HUES48 (cell line): Measurements from ENCODE around the gene MYPN.

Experiments used
- H3K27ac ChIP-seq: one replicate; pipeline ENCODE4 v1.7.0; 2013; ENCODE audit warnings: low read depth, low read length, inconsistent platforms
- H3K27me3 ChIP-seq: 2 replicates; pipeline ENCODE4 v1.6.1; 2013; ENCODE audit warnings: mild to moderate bottlenecking, low read length; ENCODE audit not compliant: control insufficient read depth, insufficient read depth
- H3K36me3 ChIP-seq: 2 replicates; pipeline ENCODE4 v1.6.1; 2013; ENCODE audit warnings: low read length; ENCODE audit not compliant: control insufficient read depth, insufficient read depth
- H3K4me1 ChIP-seq: 2 replicates; pipeline ENCODE4 v1.6.1; 2013; ENCODE audit warnings: mild to moderate bottlenecking, low read length; ENCODE audit not compliant: control insufficient read depth, insufficient read depth
- H3K4me3 ChIP-seq: 2 replicates; pipeline ENCODE4 v1.5.1; 2013; ENCODE audit warnings: mild to moderate bottlenecking, low read depth, low read length
- H3K9ac ChIP-seq: 2 replicates; pipeline ENCODE4 v1.6.1; 2013; ENCODE audit warnings: mild to moderate bottlenecking, low read depth, low read length, moderate library complexity
- H3K9me3 ChIP-seq: 2 replicates; pipeline ENCODE4 v1.6.1; 2013; ENCODE audit warnings: low read length; ENCODE audit not compliant: control insufficient read depth, insufficient read depth

The MYPN gene

GRCh38 chr10:68230268-68230667 is 121.0 kb downstream of the MYPN start:
- Histone ChIP-seq H3K9ac (no peak overlapping the region), H3K27me3 (peaks cover 35% of the 10 kb centered on the region), H3K4me3 (peak overlapping the region; percentile 90; the same call in 1 of the 2 replicates), H3K4me1 (peaks cover 9% of the 10 kb centered on the region), H3K9me3 (no peaks in the 10 kb centered on the region), H3K36me3 (no peaks in the 10 kb centered on the region), H3K27ac (no peak overlapping the region)

- Histone ChIP-seq H3K4me1 (peaks cover 9% of the 10 kb centered on the region), H3K36me3 (no peaks in the 10 kb centered on the region), H3K9ac (peak overlapping the region; percentile 91), H3K4me3 (peak overlapping the region; percentile 90), H3K27me3 (peaks cover 35% of the 10 kb centered on the region), H3K9me3 (no peaks in the 10 kb centered on the region), H3K27ac (peak overlapping the region; percentile 14)
Observed at GRCh38 chr10:68231106-68231816, 122.0 kb downstream of the MYPN start.

DNA sequence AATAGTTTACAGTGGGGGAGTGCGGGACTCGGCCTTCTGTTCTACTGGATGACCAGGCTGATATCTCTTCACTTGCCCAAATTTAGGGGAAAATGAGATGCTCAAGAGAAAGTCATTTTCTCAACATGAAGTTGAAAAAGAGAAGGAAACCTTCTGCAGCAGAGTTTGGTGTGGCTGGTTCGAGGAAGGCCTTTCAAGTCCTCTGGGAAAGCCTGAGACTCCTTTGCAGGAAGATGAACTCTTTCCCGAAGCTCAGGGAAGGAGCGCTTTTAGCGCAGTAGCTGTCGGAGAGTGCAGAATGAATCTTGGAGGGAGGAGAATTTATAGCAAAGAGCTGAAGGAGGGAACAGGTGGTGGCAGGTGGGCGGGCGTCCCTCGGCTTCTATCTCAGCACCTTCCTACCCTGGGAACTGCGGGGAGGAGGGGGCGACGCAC is 122.5 kb downstream of the MYPN start, which contains the start of gene ATOH7:
ATOH7 (minus strand) TSS at position 297 of the 435 bp plus-strand sequence. CDS start 436 bp downstream, outside the sequence.
- no peaks in the 10 kb centered on the region for H3K9me3 ChIP-seq
- H3K4me3 ChIP-seq, result peak within 1 kb of the TSS; percentile 90
- no peaks in the 10 kb centered on the region for H3K36me3 ChIP-seq
- H3K27ac ChIP-seq, result peak within 1 kb of the TSS; percentile 14
- H3K27me3 ChIP-seq, result peaks cover 35% of the 10 kb centered on the region
- H3K4me1 ChIP-seq, result peaks cover 9% of the 10 kb centered on the region
- H3K9ac ChIP-seq, result peak within 1 kb of the TSS; percentile 91

DNA sequence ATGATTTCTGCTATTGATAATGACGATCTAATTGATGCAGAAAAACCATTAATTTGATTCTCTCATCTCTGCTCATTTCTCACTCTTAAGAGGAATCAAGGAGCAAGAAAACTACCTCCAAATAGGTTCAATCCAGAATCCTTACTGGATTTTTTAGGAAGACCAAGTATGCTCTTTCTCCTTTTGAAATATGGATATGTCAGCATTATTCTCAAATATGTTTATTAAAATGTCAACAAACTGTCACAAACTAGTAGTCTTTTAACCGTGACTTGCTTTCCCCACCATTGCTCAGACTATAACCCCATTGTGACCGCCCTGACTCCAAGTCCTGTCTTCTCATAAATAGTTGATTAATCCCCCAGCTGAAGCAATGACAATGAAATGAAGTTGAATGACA is 123.8 kb downstream of the MYPN start:
- Histone ChIP-seq H3K4me3 (no peak overlapping the region), H3K36me3 (no peaks in the 10 kb centered on the region), H3K9ac (no peak overlapping the region), H3K27ac (no peak overlapping the region), H3K9me3 (no peaks in the 10 kb centered on the region), H3K4me1 (peaks cover 9% of the 10 kb centered on the region), H3K27me3 (peaks cover 35% of the 10 kb centered on the region)

DNA sequence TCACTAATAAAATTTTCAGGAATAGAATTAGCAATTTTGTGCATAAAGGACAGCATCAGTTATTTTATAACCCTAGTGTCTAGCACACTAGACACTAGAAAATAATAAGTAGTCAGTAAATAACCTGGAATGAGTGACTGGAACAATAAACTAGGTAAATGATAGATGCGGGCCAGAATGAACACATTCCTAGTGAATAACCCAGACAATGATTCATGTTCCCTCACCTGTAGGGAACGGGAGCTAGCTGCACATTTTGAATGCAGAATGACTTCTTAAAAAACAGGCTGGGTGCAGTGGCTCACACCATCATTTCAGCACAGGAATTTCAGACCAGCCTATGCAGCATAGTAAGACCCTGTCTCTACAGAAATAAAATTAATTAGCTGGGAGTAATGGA is 125.8 kb downstream of the MYPN start:
- Histone ChIP-seq H3K9me3 (no peaks in the 10 kb centered on the region), H3K9ac (no peak overlapping the region), H3K27me3 (peaks cover 30% of the 10 kb centered on the region), H3K27ac (no peak overlapping the region), H3K36me3 (no peaks in the 10 kb centered on the region), H3K4me3 (no peak overlapping the region), H3K4me1 (peaks cover 9% of the 10 kb centered on the region)

- H3K9ac ChIP-seq, result no peak overlapping the region
Observed at GRCh38 chr10:68235581-68235980, 126.3 kb downstream of the MYPN start.

DNA sequence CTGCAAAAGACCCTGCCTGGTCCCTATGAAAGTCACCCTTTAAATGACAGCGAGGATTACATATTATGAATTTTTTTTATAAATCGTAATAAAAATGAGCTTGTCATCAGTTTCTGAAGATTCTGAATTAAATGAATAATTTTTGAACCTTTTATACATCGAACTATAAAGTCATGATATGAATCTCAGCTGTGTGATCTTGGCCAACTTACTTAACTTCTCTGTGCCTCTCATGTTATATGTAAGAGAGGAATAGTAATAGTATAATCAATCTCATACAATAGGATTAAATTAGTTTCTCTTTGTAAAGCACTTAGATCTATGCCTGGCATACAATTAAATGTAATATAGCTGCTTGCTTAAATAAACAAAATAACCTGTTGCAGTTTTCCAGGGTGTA is 127.9 kb downstream of the MYPN start:
- no peak overlapping the region for H3K9ac ChIP-seq

More at GRCh38 chr10:68235581-68235980, 126.3 kb downstream of the MYPN start:
- peaks cover 25% of the 10 kb centered on the region for H3K27me3 ChIP-seq
- peaks cover 8% of the 10 kb centered on the region for H3K4me1 ChIP-seq
- H3K36me3 ChIP-seq, result no peaks in the 10 kb centered on the region
- H3K9me3 ChIP-seq, result no peaks in the 10 kb centered on the region
- no peak overlapping the region for H3K4me3 ChIP-seq
- no peak overlapping the region for H3K27ac ChIP-seq

GRCh38 chr10:68238371-68238770 is 129.1 kb downstream of the MYPN start:
- Histone ChIP-seq H3K9me3 (no peaks in the 10 kb centered on the region), H3K36me3 (no peaks in the 10 kb centered on the region), H3K4me1 (no peaks in the 10 kb centered on the region), H3K4me3 (no peak overlapping the region), H3K9ac (no peak overlapping the region), H3K27me3 (peaks cover 3% of the 10 kb centered on the region), H3K27ac (no peak overlapping the region)

More for the DNA sequence above, 127.9 kb downstream of the MYPN start:
- Histone ChIP-seq H3K9me3 (no peaks in the 10 kb centered on the region), H3K27me3 (peaks cover 15% of the 10 kb centered on the region), H3K4me3 (no peak overlapping the region), H3K4me1 (peaks cover 2% of the 10 kb centered on the region; the same call in 1 of the 2 replicates), H3K36me3 (no peaks in the 10 kb centered on the region), H3K27ac (no peak overlapping the region)

GRCh38 chr10:68239069-68239468 is 129.8 kb downstream of the MYPN start:
- H3K36me3 ChIP-seq, result no peaks in the 10 kb centered on the region
- no peaks in the 10 kb centered on the region for H3K4me1 ChIP-seq
- no peaks in the 10 kb centered on the region for H3K9me3 ChIP-seq
- no peak overlapping the region for H3K4me3 ChIP-seq
- H3K9ac ChIP-seq, result no peak overlapping the region
- no peaks in the 10 kb centered on the region for H3K27me3 ChIP-seq
- no peak overlapping the region for H3K27ac ChIP-seq

DNA sequence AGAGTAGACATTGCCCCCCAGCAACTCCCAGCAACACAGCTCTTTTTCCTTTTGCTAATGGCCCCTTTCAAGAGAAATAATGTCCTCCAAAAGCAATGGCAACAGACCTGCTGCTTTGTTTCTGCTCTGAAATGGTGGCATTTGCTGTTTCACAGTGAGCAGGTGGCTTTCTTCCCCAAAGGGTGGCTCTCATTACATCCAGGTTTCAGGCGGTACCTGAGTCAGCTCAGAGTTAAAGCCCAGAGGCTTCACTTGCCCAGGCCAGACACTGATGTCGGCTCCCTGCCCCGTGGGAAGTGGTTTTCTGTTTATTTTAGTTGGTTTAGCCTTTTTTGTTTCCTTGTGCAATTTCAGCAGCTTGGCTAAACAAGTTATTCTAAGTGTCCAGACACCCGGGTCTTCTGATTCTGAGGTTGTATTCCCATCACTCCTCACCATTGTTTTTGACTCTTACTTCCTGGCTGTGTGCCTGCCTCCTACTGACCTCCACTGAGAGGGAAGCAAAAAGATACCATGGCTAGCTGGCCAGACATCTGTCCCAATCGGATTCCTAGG is 130.4 kb downstream of the MYPN start:
- H3K4me1 ChIP-seq, result no peaks in the 10 kb centered on the region
- no peak overlapping the region for H3K27ac ChIP-seq
- no peaks in the 10 kb centered on the region for H3K36me3 ChIP-seq
- no peak overlapping the region for H3K4me3 ChIP-seq
- no peak overlapping the region for H3K9ac ChIP-seq
- no peaks in the 10 kb centered on the region for H3K27me3 ChIP-seq
- no peaks in the 10 kb centered on the region for H3K9me3 ChIP-seq

DNA sequence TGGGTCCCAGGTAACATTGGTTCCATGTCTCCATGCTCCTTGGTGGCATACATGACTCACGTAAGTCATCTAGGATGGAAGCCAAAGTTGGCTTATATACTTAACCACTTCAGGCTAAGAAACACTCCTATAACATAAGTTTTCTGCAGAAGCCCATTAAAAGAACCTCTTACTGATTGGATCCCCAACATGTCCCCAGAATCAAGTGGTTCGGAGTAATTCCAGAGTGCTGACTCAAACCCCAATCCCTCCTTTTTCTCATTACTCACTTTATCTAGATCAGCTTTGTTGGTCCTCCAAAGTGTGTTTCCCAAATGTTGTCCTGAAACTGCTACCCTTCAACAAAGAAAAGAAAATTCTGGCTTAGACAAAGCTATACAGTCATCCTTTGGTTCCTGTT is 132.8 kb downstream of the MYPN start:
- no peak overlapping the region for H3K4me3 ChIP-seq
- H3K27ac ChIP-seq, result no peak overlapping the region
- H3K36me3 ChIP-seq, result no peaks in the 10 kb centered on the region
- H3K9ac ChIP-seq, result no peak overlapping the region
- no peaks in the 10 kb centered on the region for H3K4me1 ChIP-seq
- H3K9me3 ChIP-seq, result no peaks in the 10 kb centered on the region
- no peaks in the 10 kb centered on the region for H3K27me3 ChIP-seq
